NCI-H2107 treated with DMSO at 0.1 percent for 48 hours (cell line): Measurements from ENCODE around the gene MRC2.
A peak's percentile ranks its signal among the peaks of the same experiment; 100 is the strongest.

Experiments used
- DNase-seq: peaks from one replicate; lab custom pipeline; 2025; ENCODE audit not compliant: unreplicated experiment; lab: John Stamatoyannopoulos, UW

MRC2 gene

GRCh38 chr17:62658136-62658920 is 30.9 kb downstream of the MRC2 start:
- DNase-seq = no peak

GRCh38 chr17:62660629-62661118 is 33.2 kb downstream of the MRC2 start:
- no peak for DNase-seq

- DNase-seq = no peak
Observed at GRCh38 chr17:62661337-62661736, 33.9 kb downstream of the MRC2 start.

GRCh38 chr17:62662855-62663254 is 35.4 kb downstream of the MRC2 start:
- no peak for DNase-seq

- DNase-seq = no peak
Observed at GRCh38 chr17:62663304-62663703, 35.8 kb downstream of the MRC2 start.

GRCh38 chr17:62664336-62665120 is 37.1 kb downstream of the MRC2 start:
- DNase-seq = no peak

GRCh38 chr17:62665599-62665998 is 38.1 kb downstream of the MRC2 start:
- no peak for DNase-seq

- no peak for DNase-seq
Observed at GRCh38 chr17:62666061-62666800, 38.8 kb downstream of the MRC2 start.

- DNase-seq = no peak
Observed at GRCh38 chr17:62666801-62667591, 39.5 kb downstream of the MRC2 start.

GRCh38 chr17:62668091-62668804 is 40.8 kb downstream of the MRC2 start:
- DNase-seq = no peak

GRCh38 chr17:62670202-62670821 is 42.8 kb downstream of the MRC2 start:
- DNase-seq = no peak

GRCh38 chr17:62671553-62671952 is 44.1 kb downstream of the MRC2 start:
- peak; percentile 9 for DNase-seq

- no peak for DNase-seq
Observed at GRCh38 chr17:62672957-62673356, 45.5 kb downstream of the MRC2 start.

- no peak for DNase-seq
Observed at GRCh38 chr17:62673614-62674362, 46.3 kb downstream of the MRC2 start.

- no peak for DNase-seq
Observed at GRCh38 chr17:62674363-62674739, 46.9 kb downstream of the MRC2 start.

- no peak for DNase-seq
Observed at GRCh38 chr17:62674841-62675240, 47.4 kb downstream of the MRC2 start.

GRCh38 chr17:62675260-62675659 is 47.8 kb downstream of the MRC2 start:
- DNase-seq = no peak

GRCh38 chr17:62675701-62676100 is 48.2 kb downstream of the MRC2 start:
- DNase-seq = no peak
